ENCODE data around the gene TECRL.

Gene TECRL

DNA sequence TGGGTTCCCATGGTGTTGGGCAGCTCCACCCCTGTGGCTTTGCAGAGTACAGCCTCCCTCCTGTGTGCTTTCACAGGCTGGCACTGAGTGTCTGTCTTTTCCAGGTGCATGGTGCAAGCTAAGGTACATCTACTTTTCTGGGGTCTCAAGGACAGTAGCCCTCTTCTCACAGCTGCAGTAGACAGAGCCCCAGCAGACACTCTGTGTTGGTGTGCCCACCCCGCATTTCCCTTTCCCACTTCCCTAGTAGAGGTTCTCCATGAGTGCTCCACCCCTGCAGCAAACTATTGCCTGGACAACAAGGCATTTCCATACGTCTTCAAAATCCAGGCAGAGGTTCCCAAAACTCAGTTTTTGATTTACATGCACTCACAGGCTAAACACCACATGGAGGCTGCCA is 143.0 kb downstream of the TECRL start:
- no peak for TF ChIP-seq GATA3 (IDR thresholded peaks at IDR 0.05; ENCODE audit: low read depth, low read length)
- no peak for TF ChIP-seq GATA2 (IDR thresholded peaks at IDR 0.05; ENCODE audit: low read depth, low read length)

DNA sequence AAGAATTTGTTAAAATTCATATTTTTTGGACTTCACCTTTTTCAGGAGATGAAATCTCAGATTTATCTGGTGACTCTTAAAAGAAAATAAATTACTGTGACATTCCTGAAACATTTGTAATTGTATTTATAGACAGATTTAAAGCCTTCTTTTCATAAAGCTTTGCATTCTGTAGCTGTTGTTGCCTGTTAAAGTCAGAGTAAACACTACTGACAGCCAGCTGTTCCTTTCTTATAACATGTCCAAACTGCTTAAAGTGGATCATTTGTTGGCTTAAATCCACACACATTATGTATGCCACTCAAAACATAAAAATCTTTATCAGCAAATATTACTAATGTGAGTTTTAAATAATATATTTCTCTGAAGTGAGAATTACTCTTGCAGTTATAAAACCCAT is 157.5 kb downstream of the TECRL start:
- TF ChIP-seq GATA3 (IDR thresholded peaks at IDR 0.05; ENCODE audit: low read depth, low read length) (no peak), GATA2 (IDR thresholded peaks at IDR 0.05; ENCODE audit: low read depth, low read length) (no peak)

DNA sequence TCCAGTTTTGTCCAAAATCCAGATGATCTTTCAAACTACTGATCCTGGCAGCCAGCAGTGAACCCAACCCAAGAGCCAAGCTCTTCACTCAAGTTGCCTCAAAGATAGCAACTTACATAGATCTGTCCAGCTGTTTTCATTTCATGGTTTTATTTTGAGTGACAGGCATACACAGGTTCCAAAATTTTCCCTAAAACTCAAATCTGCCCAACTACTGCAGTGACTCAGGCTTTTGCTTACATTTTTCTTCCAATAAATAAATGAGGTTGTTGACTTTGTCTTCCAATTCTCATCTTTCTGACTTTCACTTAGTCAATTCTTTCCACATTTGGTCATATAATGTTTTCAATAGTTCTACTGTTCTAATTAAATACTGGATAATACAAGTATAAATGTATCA is 158.8 kb downstream of the TECRL start:
- TF ChIP-seq GATA2 (IDR thresholded peaks at IDR 0.05; ENCODE audit: low read depth, low read length) = no peak
- no peak for TF ChIP-seq GATA3 (IDR thresholded peaks at IDR 0.05; ENCODE audit: low read depth, low read length)

DNA sequence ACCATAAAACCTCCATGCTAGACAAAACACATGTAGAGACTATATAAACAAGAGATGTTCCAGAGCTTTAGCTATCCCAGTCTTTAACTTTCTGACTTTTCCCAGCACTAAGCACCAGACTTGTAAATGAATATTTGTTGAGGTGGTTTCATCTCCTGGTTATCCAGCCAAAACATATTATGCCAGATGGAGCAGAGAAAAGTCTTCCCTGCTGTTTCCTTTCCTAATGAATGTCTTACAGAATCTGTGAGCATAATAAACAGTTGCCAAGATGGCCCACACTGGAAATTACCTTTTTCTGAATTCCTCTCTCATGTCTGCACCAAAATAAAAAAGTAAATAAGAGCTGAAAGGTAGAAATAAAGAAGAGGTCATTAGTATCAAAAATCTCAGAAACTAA is 159.2 kb downstream of the TECRL start:
- TF ChIP-seq GATA3 (IDR thresholded peaks at IDR 0.05; ENCODE audit: low read depth, low read length) (no peak), GATA2 (IDR thresholded peaks at IDR 0.05; ENCODE audit: low read depth, low read length) (no peak)

DNA sequence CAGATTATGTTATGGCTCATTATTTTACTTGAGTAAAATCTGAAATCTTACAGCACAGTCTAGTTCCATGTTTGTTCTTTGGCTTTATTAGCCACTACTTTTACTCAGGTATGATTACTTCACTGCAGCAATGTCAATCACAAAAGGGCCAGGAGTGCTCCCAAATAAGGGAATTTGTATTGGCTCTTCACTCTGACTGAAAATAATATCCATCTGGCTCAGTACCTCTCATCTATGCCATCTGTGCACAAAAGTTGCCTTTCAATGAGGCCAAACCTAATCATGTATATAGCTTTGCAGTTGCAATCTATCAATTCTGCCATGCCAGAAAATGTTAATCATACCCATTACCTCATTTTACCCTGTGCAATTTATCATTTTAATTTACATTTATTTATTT is 161.1 kb downstream of the TECRL start:
- TF ChIP-seq GATA3 (IDR thresholded peaks at IDR 0.05; ENCODE audit: low read depth, low read length) (no peak), GATA2 (IDR thresholded peaks at IDR 0.05; ENCODE audit: low read depth, low read length) (no peak)

DNA sequence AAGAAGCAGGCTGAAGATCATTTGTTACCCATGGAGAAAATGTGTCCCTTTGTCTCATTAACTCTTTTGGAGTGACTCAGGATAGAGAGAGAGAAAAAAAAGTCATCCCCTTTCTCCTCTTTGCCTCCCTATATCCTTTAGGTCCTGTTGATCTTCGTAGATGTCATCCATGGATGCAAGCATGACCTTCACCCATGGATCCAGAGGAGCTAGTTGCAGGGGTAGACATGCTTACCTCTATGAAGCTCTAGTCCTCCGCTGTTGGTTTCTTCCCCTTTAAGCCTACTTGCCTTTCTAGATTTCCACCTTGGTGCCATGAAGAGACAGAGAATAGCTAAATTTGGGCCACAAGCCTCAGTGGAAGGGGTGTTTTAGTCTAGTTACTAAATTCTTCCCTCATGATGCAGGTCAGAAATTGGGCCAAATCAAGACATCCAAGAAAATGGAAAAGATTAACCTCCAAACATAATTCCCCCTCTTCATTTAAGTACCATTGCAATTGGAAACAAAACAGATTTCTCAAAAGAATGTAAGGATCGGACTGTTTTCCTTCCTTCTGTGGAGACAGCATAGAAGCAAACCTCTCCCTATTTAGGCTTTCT is 178.4 kb downstream of the TECRL start:
- TF ChIP-seq GATA3 (IDR thresholded peaks at IDR 0.05; ENCODE audit: low read depth, low read length) (no peak), GATA2 (IDR thresholded peaks at IDR 0.05; ENCODE audit: low read depth, low read length) (no peak)

All from SH-SY5Y (cell line).